Measurements from ENCODE around the gene MEIS2. TPM values are rescaled to one million over a fixed set of nuclear protein-coding genes. Genes with fewer than 3 reads are reported as not detected.

MEIS2 gene
- total RNA-seq, 1 experiment from 2014 or later = 28.7 TPM

GRCh38 chr15:36899696-36900095, 200.7 kb downstream of the MEIS2 start:
- intact Hi-C loops (cut with micrococcal nuclease; ENCODE audit: unreplicated experiment) = loop anchor here (5.0 kb wide), 3 partner anchors 148 to 1352 kb away; partner anchors contain the start of gene DPH6
- no TSS peak for BruUV-seq (replicated peaks)
- CTCF ChIA-PET = no interaction called here

GRCh38 chr15:36898536-36899126, 201.7 kb downstream of the MEIS2 start:
- no peak overlapping the region for H3K27ac Mint-ChIP-seq (ENCODE audit: unreplicated experiment)
- Histone ChIP-seq H3K27me3 (replicated peaks; ENCODE audit: control insufficient read depth, insufficient read depth, low read length) (no peaks in the 10 kb centered on the region), H3K4me1 (peaks cover 56% of the 10 kb centered on the region), H3K4me3 (ENCODE audit: low read depth, low read length) (no peak overlapping the region), H3K36me3 (ENCODE audit: control insufficient read depth, insufficient read depth, low read length) (no peaks in the 10 kb centered on the region), H3K9me3 (no peaks in the 10 kb centered on the region)
- no TSS peak for BruUV-seq (replicated peaks)
- no peak overlapping the region for H3K4me3 Mint-ChIP-seq (ENCODE audit: unreplicated experiment)
- POLR2A ChIA-PET = no interaction called here
- peaks cover 7% of the 10 kb centered on the region for H3K36me3 Mint-ChIP-seq (ENCODE audit: insufficient read depth, unreplicated experiment)
- no peak for TF ChIP-seq CTCF (IDR thresholded peaks at IDR 0.05; ENCODE audit: insufficient read depth in 1 of 2, low read depth in 1 of 2, low read length in 1 of 2, severe bottlenecking in 1 of 2, unreplicated experiment in 1 of 2)
- intact Hi-C loops (cut with micrococcal nuclease; ENCODE audit: unreplicated experiment) = no loop called here
- DNase-seq = no peak
- H3K4me1 Mint-ChIP-seq (ENCODE audit: low read depth, unreplicated experiment) = peaks cover 22% of the 10 kb centered on the region
- H3K27me3 Mint-ChIP-seq (ENCODE audit: insufficient read depth, unreplicated experiment) = no peaks in the 10 kb centered on the region
- CTCF ChIA-PET = no interaction called here
- no peaks in the 10 kb centered on the region for H3K9me3 Mint-ChIP-seq (ENCODE audit: unreplicated experiment)

More at GRCh38 chr15:36899696-36900095, 200.7 kb downstream of the MEIS2 start:
- no peak for TF ChIP-seq CTCF (IDR thresholded peaks at IDR 0.05; ENCODE audit: insufficient read depth in 1 of 2, low read depth in 1 of 2, low read length in 1 of 2, severe bottlenecking in 1 of 2, unreplicated experiment in 1 of 2)
- peaks cover 60% of the 10 kb centered on the region for H3K4me1 ChIP-seq
- no peak for DNase-seq
- H3K4me1 Mint-ChIP-seq (ENCODE audit: low read depth, unreplicated experiment) = peaks cover 22% of the 10 kb centered on the region
- H3K36me3 ChIP-seq (ENCODE audit: control insufficient read depth, insufficient read depth, low read length) = no peaks in the 10 kb centered on the region
- H3K36me3 Mint-ChIP-seq (ENCODE audit: insufficient read depth, unreplicated experiment) = peaks cover 6% of the 10 kb centered on the region
- POLR2A ChIA-PET = no interaction called here
- no peaks in the 10 kb centered on the region for H3K27me3 Mint-ChIP-seq (ENCODE audit: insufficient read depth, unreplicated experiment)
- no peak overlapping the region for H3K4me3 ChIP-seq (ENCODE audit: low read depth, low read length)
- no peak overlapping the region for H3K4me3 Mint-ChIP-seq (ENCODE audit: unreplicated experiment)
- H3K9me3 ChIP-seq = no peaks in the 10 kb centered on the region
- H3K9me3 Mint-ChIP-seq (ENCODE audit: unreplicated experiment) = no peaks in the 10 kb centered on the region
- no peaks in the 10 kb centered on the region for H3K27me3 ChIP-seq (replicated peaks; ENCODE audit: control insufficient read depth, insufficient read depth, low read length)
- H3K27ac Mint-ChIP-seq (ENCODE audit: unreplicated experiment) = no peak overlapping the region

GRCh38 chr15:36897834-36898233, 202.5 kb downstream of the MEIS2 start:
- CTCF ChIA-PET = interaction anchor here (1.3 kb wide), 1 partner anchor 14 kb away, joined by 3 read pairs; no protein-coding TSS in a partner anchor
- H3K27ac Mint-ChIP-seq (ENCODE audit: unreplicated experiment) = no peak overlapping the region

More at GRCh38 chr15:36897834-36898233, 202.5 kb downstream of the MEIS2 start:
- intact Hi-C loops (cut with micrococcal nuclease; ENCODE audit: unreplicated experiment) = no loop called here
- H3K4me1 Mint-ChIP-seq (ENCODE audit: low read depth, unreplicated experiment) = peaks cover 22% of the 10 kb centered on the region
- POLR2A ChIA-PET = no interaction called here
- BruUV-seq (replicated peaks) = no TSS peak
- H3K36me3 ChIP-seq (ENCODE audit: control insufficient read depth, insufficient read depth, low read length) = no peaks in the 10 kb centered on the region
- H3K4me3 ChIP-seq (ENCODE audit: low read depth, low read length) = no peak overlapping the region
- H3K4me3 Mint-ChIP-seq (ENCODE audit: unreplicated experiment) = no peak overlapping the region
- no peak for DNase-seq
- H3K4me1 ChIP-seq = peaks cover 48% of the 10 kb centered on the region
- H3K27me3 ChIP-seq (replicated peaks; ENCODE audit: control insufficient read depth, insufficient read depth, low read length) = no peaks in the 10 kb centered on the region
- H3K36me3 Mint-ChIP-seq (ENCODE audit: insufficient read depth, unreplicated experiment) = peaks cover 7% of the 10 kb centered on the region
- no peak for TF ChIP-seq CTCF (IDR thresholded peaks at IDR 0.05; ENCODE audit: insufficient read depth in 1 of 2, low read depth in 1 of 2, low read length in 1 of 2, severe bottlenecking in 1 of 2, unreplicated experiment in 1 of 2)
- no peaks in the 10 kb centered on the region for H3K9me3 ChIP-seq
- no peaks in the 10 kb centered on the region for H3K9me3 Mint-ChIP-seq (ENCODE audit: unreplicated experiment)
- H3K27me3 Mint-ChIP-seq (ENCODE audit: insufficient read depth, unreplicated experiment) = no peaks in the 10 kb centered on the region

All from Caco-2 (cell line).